Measurements from ENCODE around the gene FXYD6.

DNA sequence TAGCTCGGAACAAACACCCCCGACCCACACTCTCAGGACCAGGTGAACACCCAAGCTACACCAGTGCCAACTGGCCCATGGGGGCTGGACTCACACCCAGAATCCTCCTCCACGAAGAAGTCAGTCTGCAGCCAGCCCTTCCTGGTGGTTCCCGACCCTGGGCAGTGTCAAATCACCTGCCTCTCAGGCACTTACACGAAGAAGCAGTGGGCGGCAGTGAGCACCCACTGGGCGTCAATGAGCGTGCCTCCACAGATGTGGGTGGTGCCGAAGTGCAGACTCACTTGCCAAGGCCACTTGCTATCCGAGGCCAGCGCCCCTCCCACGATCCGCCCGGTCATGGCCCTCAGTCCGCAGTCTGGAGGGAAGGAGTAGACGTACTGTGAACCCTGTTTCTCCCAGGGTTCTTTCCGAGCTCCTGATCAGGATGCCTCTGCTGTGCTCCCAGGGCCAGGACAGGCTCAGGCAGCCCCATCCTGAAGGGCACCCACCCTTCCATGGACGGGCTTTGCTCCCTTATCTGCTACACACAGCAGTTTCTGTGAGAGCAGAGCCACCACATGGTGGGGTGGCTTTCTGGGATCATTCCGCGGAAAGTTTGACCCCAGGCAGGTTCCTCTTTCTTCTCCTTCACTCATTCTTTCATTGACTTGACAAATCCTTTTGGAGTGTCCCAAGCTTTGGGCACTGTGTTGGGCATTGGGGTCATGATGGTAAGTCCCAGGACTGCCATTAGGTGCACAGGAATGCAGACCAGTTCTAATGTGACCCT, 33.3 kb upstream of the FXYD6 start:
- TF ChIP-seq, protein P1, sequence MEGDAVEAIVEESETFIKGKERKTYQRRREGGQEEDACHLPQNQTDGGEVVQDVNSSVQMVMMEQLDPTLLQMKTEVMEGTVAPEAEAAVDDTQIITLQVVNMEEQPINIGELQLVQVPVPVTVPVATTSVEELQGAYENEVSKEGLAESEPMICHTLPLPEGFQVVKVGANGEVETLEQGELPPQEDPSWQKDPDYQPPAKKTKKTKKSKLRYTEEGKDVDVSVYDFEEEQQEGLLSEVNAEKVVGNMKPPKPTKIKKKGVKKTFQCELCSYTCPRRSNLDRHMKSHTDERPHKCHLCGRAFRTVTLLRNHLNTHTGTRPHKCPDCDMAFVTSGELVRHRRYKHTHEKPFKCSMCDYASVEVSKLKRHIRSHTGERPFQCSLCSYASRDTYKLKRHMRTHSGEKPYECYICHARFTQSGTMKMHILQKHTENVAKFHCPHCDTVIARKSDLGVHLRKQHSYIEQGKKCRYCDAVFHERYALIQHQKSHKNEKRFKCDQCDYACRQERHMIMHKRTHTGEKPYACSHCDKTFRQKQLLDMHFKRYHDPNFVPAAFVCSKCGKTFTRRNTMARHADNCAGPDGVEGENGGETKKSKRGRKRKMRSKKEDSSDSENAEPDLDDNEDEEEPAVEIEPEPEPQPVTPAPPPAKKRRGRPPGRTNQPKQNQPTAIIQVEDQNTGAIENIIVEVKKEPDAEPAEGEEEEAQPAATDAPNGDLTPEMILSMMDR (conservative IDR thresholded peaks at IDR 0.05; ENCODE audit: low read depth, low read length), result no peak
- no peak for TF ChIP-seq EZH2phosphoT487 (IDR thresholded peaks at IDR 0.05; ENCODE audit: borderline replicate concordance, low read length)
